Gastroesophageal sphincter (tissue), 4 donors: ENCODE measurements around the gene GABPB1. TPM values are rescaled to one million over a fixed set of nuclear protein-coding genes. Genes with fewer than 3 reads are reported as not detected.

Source experiments
- ATAC-seq: fragments of 150-250 bp; one replicate; pipeline ENCODE4 v1.9.1; 2016; ENCODE audit warnings: mild to moderate bottlenecking, moderate library complexity
- H3K27ac ChIP-seq, 4 donors: fragments of 200-600 bp; sonication (generic) in 3 of 4; 1 replicate in 3 of 4; 2 replicates in 1 of 4; pipeline ENCODE4 v1.5.1; 2016 to 2019
- H3K27me3 ChIP-seq: fragments of 200-600 bp; sonication (generic); one replicate; pipeline ENCODE4 v1.5.1; 2019
- H3K36me3 ChIP-seq, 2 donors: fragments of 200-600 bp; sonication (generic); one replicate each; pipeline ENCODE4 v1.5.1; 2019; ENCODE audit warnings: control low read depth in 1 of 2
- H3K4me1 ChIP-seq, 3 donors: fragments of 200-600 bp; sonication (generic); 1 replicate in 2 of 3; 2 replicates in 1 of 3; pipeline ENCODE4 v1.5.1; 2016 to 2019; ENCODE audit warnings: control low read depth in 2 of 3
- H3K4me3 ChIP-seq, 2 donors: fragments of 200-600 bp; sonication (generic); one replicate each; pipeline ENCODE4 v1.5.1; 2019; ENCODE audit warnings: mild to moderate bottlenecking in 1 of 2, moderate library complexity in 1 of 2
- H3K9me3 ChIP-seq, 3 donors: fragments of 200-600 bp; sonication (generic); one replicate each; pipeline ENCODE4 v1.5.1; 2017 to 2019; ENCODE audit warnings: control low read depth in 2 of 3
- CTCF ChIP-seq, 4 experiments: fragments of 200-600 bp in 2 of 4; fragments of 450-650 bp in 2 of 4; sonication (generic) in 1 of 4; IDR thresholded peaks; one replicate each; pipeline ENCODE4 v1.5.1; 2017 to 2019; ENCODE audit warnings: antibody characterized with exemption in 4 of 4, mild to moderate bottlenecking in 2 of 4, moderate library complexity in 2 of 4
- EP300 ChIP-seq: sonication (generic); formaldehyde crosslinking; IDR thresholded peaks from one replicate; pipeline ENCODE4 v1.6.1; 2017; ENCODE audit warnings: antibody characterized with exemption, mild to moderate bottlenecking
- POLR2A ChIP-seq, 2 donors: fragments of 450-650 bp; IDR thresholded peaks; one replicate each; pipeline ENCODE4 v1.6.1; 2017; ENCODE audit warnings: antibody characterized with exemption in 2 of 2, mild to moderate bottlenecking in 2 of 2, moderate library complexity in 1 of 2
- POLR2AphosphoS5 ChIP-seq: sonication (generic); formaldehyde crosslinking; IDR thresholded peaks from one replicate; pipeline ENCODE4 v1.6.1; 2017; ENCODE audit warnings: antibody characterized with exemption
- WGBS, 2 donors: methylation state at CpG; one replicate each; pipeline ENCODE4 v1.1.5; 2018; ENCODE audit warnings: low coverage in 1 of 2; 5-methylcytosine and 5-hydroxymethylcytosine counted together
- total RNA-seq, 4 donors: library from RNA; depleted of rRNA; stranded (reverse); fragments of >200 nt; gene quantifications; one replicate each; pipeline ENCODE4 v1.1.0, GENCODE V29; 2016

The GABPB1 gene
- total RNA-seq, 4 donors from 2014 or later = 15.8 to 26.1 (median 17.8) TPM

- Histone ChIP-seq H3K27ac (no peak overlapping the region), H3K36me3 (no peaks in the 10 kb centered on the region), H3K4me1 (no peaks in the 10 kb centered on the region), H3K9me3 (no peaks in the 10 kb centered on the region), H3K4me3 (no peak overlapping the region), H3K27me3 (peaks cover 12% of the 10 kb centered on the region)
- ATAC-seq = no peak
- WGBS, 2 donors = 81 to 90% methylated on average over 3 to 5 of the region's 11 CpGs
- TF ChIP-seq POLR2AphosphoS5 (no peak), EP300 (no peak), POLR2A (IDR thresholded peaks at IDR 0.05) (no peak), CTCF (IDR thresholded peaks at IDR 0.05) (no peak)
Observed at GRCh38 chr15:50252556-50252955, 102.4 kb downstream of the GABPB1 start.

- H3K27ac ChIP-seq = no peak overlapping the region
- TF ChIP-seq POLR2AphosphoS5 (no peak), EP300 (no peak), CTCF (IDR thresholded peaks at IDR 0.05) (no peak), POLR2A (IDR thresholded peaks at IDR 0.05) (no peak)
- no peak overlapping the region for H3K4me3 ChIP-seq
- peaks cover 12% of the 10 kb centered on the region for H3K27me3 ChIP-seq
- 46 to 84% methylated on average over 2 to 6 of the region's 11 CpGs for WGBS, 2 donors
- no peak for ATAC-seq
- no peaks in the 10 kb centered on the region for H3K4me1 ChIP-seq
- no peaks in the 10 kb centered on the region for H3K36me3 ChIP-seq
- H3K9me3 ChIP-seq = no peaks in the 10 kb centered on the region
Observed at GRCh38 chr15:50251638-50252182, 103.3 kb downstream of the GABPB1 start.

GRCh38 chr15:50250760-50251394 lies 104.1 kb downstream of the GABPB1 start:
- no peaks in the 10 kb centered on the region for H3K36me3 ChIP-seq
- ATAC-seq = no peak
- TF ChIP-seq EP300 = no peak
- H3K4me3 ChIP-seq = no peak overlapping the region
- H3K27ac ChIP-seq = no peak overlapping the region
- 58 to 74% methylated on average over 4 to 6 of the region's 6 CpGs for WGBS, 2 donors
- H3K4me1 ChIP-seq = no peaks in the 10 kb centered on the region
- H3K9me3 ChIP-seq = no peaks in the 10 kb centered on the region
- peaks cover 12% of the 10 kb centered on the region for H3K27me3 ChIP-seq

GRCh38 chr15:50249704-50250103 lies 105.3 kb downstream of the GABPB1 start:
- Histone ChIP-seq H3K9me3 (no peaks in the 10 kb centered on the region), H3K27me3 (peaks cover 12% of the 10 kb centered on the region), H3K36me3 (no peaks in the 10 kb centered on the region), H3K27ac (no peak overlapping the region), H3K4me3 (no peak overlapping the region), H3K4me1 (no peaks in the 10 kb centered on the region)
- 44 to 48% methylated on average over 1 to 2 of the region's 2 CpGs for WGBS, 2 donors
- ATAC-seq = no peak
- TF ChIP-seq POLR2A (IDR thresholded peaks at IDR 0.05) (no peak), POLR2AphosphoS5 (no peak)

- no peak for ATAC-seq
- TF ChIP-seq EP300 = no peak
- TF ChIP-seq POLR2A (IDR thresholded peaks at IDR 0.05) = no peak
- no peak for TF ChIP-seq CTCF (IDR thresholded peaks at IDR 0.05)
- WGBS, 2 donors = 43 to 61% methylated on average over 4 of the region's 4 CpGs
Observed at GRCh38 chr15:50248994-50249582, 105.9 kb downstream of the GABPB1 start.

More at GRCh38 chr15:50248994-50249582, 105.9 kb downstream of the GABPB1 start:
- H3K4me1 ChIP-seq = no peaks in the 10 kb centered on the region
- H3K36me3 ChIP-seq = no peaks in the 10 kb centered on the region
- no peak overlapping the region for H3K4me3 ChIP-seq
- H3K9me3 ChIP-seq = no peaks in the 10 kb centered on the region
- no peak overlapping the region for H3K27ac ChIP-seq
- peaks cover 12% of the 10 kb centered on the region for H3K27me3 ChIP-seq
